Inflammatory macrophage treated with lipopolysaccharide for 4 hours (primary cell): ENCODE results near the gene SPOCK1.
"Not testable (repeated sequence)": the region's sequence is repeated elsewhere in the genome, so short reads cannot be mapped to it uniquely, and the experiment has no call there.

ENCODE experiments used
- DNase-seq: peaks from one replicate; pipeline ENCODE4 v3.0.0-alpha.2; 2020

Gene SPOCK1

GRCh38 chr5:137393196-137393993, 105.7 kb downstream of the SPOCK1 start:
- DNase-seq = no peak

GRCh38 chr5:137392261-137392660, 106.9 kb downstream of the SPOCK1 start:
- no peak for DNase-seq

GRCh38 chr5:137391044-137391443, 108.1 kb downstream of the SPOCK1 start:
- not testable (repeated sequence) for DNase-seq

- DNase-seq = no peak
Measured at GRCh38 chr5:137389042-137389441, 110.1 kb downstream of the SPOCK1 start.

- no peak for DNase-seq
Measured at GRCh38 chr5:137385064-137385463, 114.1 kb downstream of the SPOCK1 start.

- DNase-seq = no peak
Measured at GRCh38 chr5:137383909-137384308, 115.2 kb downstream of the SPOCK1 start.

- no peak for DNase-seq
Measured at GRCh38 chr5:137381555-137381954, 117.6 kb downstream of the SPOCK1 start.

- no peak for DNase-seq
Measured at GRCh38 chr5:137379555-137380286, 119.4 kb downstream of the SPOCK1 start.

GRCh38 chr5:137375741-137376526, 123.2 kb downstream of the SPOCK1 start:
- DNase-seq = no peak

- DNase-seq = no peak
Measured at GRCh38 chr5:137374110-137374714, 124.9 kb downstream of the SPOCK1 start.

GRCh38 chr5:137372773-137373160, 126.4 kb downstream of the SPOCK1 start:
- DNase-seq = peak; percentile 10

- peak; percentile 13 for DNase-seq
Measured at GRCh38 chr5:137372016-137372772, 126.9 kb downstream of the SPOCK1 start.

- DNase-seq = no peak
Measured at GRCh38 chr5:137370096-137371071, 128.7 kb downstream of the SPOCK1 start.

- no peak for DNase-seq
Measured at GRCh38 chr5:137368651-137369050, 130.5 kb downstream of the SPOCK1 start.

- DNase-seq = no peak
Measured at GRCh38 chr5:137367951-137368350, 131.2 kb downstream of the SPOCK1 start.

- DNase-seq = no peak
Measured at GRCh38 chr5:137366526-137366925, 132.6 kb downstream of the SPOCK1 start.

- no peak for DNase-seq
Measured at GRCh38 chr5:137365126-137365865, 133.8 kb downstream of the SPOCK1 start.

GRCh38 chr5:137361280-137361679, 137.8 kb downstream of the SPOCK1 start:
- DNase-seq = no peak

GRCh38 chr5:137360607-137361006, 138.5 kb downstream of the SPOCK1 start:
- DNase-seq = no peak

- no peak for DNase-seq
Measured at GRCh38 chr5:137359941-137360340, 139.2 kb downstream of the SPOCK1 start.
